Measurements from ENCODE around the gene PIGS.
A peak's percentile ranks its signal among the peaks of the same experiment; 100 is the strongest.
"Not testable (repeated sequence)": the region's sequence is repeated elsewhere in the genome, so short reads cannot be mapped to it uniquely, and the experiment has no call there.

Gene PIGS

GRCh38 chr17:28571361-28572122, at the start of gene PIGS:
TSS of gene PIGS (minus strand) at chr17:28571524. CDS start at chr17:28571496, 28 bp downstream.
- DNase-seq (ENCODE audit: low spot score), result peak; percentile 90

GRCh38 chr17:28620010-28620409, 48.7 kb upstream of the PIGS start:
- DNase-seq (ENCODE audit: low spot score), result no peak

GRCh38 chr17:28618464-28618863, 47.1 kb upstream of the PIGS start:
- no peak for DNase-seq (ENCODE audit: low spot score)

GRCh38 chr17:28616281-28616680, 45.0 kb upstream of the PIGS start:
- DNase-seq (ENCODE audit: low spot score), result no peak

GRCh38 chr17:28615260-28615940, 44.1 kb upstream of the PIGS start:
- DNase-seq (ENCODE audit: low spot score), result no peak

- no peak for DNase-seq (ENCODE audit: low spot score)
These were observed 42.6 kb upstream of the PIGS start, which contains the start of gene RSKR for GRCh38 chr17:28613931-28614381. TSS of gene RSKR (minus strand) at chr17:28614185. CDS start at chr17:28614161, 24 bp downstream.

GRCh38 chr17:28612936-28613872, 41.9 kb upstream of the PIGS start:
- DNase-seq (ENCODE audit: low spot score), result peak; percentile 44

- DNase-seq (ENCODE audit: low spot score), result no peak
These were observed 41.2 kb upstream of the PIGS start for GRCh38 chr17:28612531-28612930.

GRCh38 chr17:28610376-28610775, 39.1 kb upstream of the PIGS start:
- DNase-seq (ENCODE audit: low spot score), result no peak

- DNase-seq (ENCODE audit: low spot score), result not testable (repeated sequence)
These were observed 32.7 kb upstream of the PIGS start for GRCh38 chr17:28604031-28604430.

GRCh38 chr17:28599311-28600184, 28.2 kb upstream of the PIGS start:
- peak; percentile 76 for DNase-seq (ENCODE audit: low spot score)

GRCh38 chr17:28598799-28599310, 27.5 kb upstream of the PIGS start, which contains the start of gene SPAG5:
TSS of gene SPAG5 (minus strand) at chr17:28599025. CDS start at chr17:28598946, 79 bp downstream.
- peak; percentile 94 for DNase-seq (ENCODE audit: low spot score)

- no peak for DNase-seq (ENCODE audit: low spot score)
These were observed 27.1 kb upstream of the PIGS start for GRCh38 chr17:28598389-28598788.

GRCh38 chr17:28597606-28598383, 26.5 kb upstream of the PIGS start:
- DNase-seq (ENCODE audit: low spot score), result no peak

- DNase-seq (ENCODE audit: low spot score), result no peak
These were observed 20.9 kb upstream of the PIGS start for GRCh38 chr17:28592260-28592659.

- no peak for DNase-seq (ENCODE audit: low spot score)
These were observed 14.5 kb upstream of the PIGS start for GRCh38 chr17:28585851-28586250.

- DNase-seq (ENCODE audit: low spot score), result no peak
These were observed 13.1 kb upstream of the PIGS start for GRCh38 chr17:28584434-28584833.

- no peak for DNase-seq (ENCODE audit: low spot score)
These were observed 11.2 kb upstream of the PIGS start for GRCh38 chr17:28582513-28582912.

GRCh38 chr17:28580959-28581358, 9.6 kb upstream of the PIGS start:
- no peak for DNase-seq (ENCODE audit: low spot score)

- no peak for DNase-seq (ENCODE audit: low spot score)
These were observed 8.2 kb upstream of the PIGS start for GRCh38 chr17:28579526-28579925.
